Hematopoietic multipotent progenitor cell (in vitro differentiated cells): ENCODE results near the gene CD68. TPM values are rescaled to one million over a fixed set of nuclear protein-coding genes. Genes with fewer than 3 reads are reported as not detected.

Experiments used
- DNase-seq, 3 donors: peaks; one replicate each; pipeline ENCODE4 v3.0.0-alpha.2; 2011 to 2015; ENCODE audit warnings: low read depth in 2 of 3, low spot score in 2 of 3
- total RNA-seq: library from RNA; depleted of rRNA; stranded (reverse); fragments of >200 nt; gene quantifications from one replicate; pipeline ENCODE4 v1.2.3, GENCODE V29; 2012

The CD68 gene, protein sequence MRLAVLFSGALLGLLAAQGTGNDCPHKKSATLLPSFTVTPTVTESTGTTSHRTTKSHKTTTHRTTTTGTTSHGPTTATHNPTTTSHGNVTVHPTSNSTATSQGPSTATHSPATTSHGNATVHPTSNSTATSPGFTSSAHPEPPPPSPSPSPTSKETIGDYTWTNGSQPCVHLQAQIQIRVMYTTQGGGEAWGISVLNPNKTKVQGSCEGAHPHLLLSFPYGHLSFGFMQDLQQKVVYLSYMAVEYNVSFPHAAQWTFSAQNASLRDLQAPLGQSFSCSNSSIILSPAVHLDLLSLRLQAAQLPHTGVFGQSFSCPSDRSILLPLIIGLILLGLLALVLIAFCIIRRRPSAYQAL
- 16.4 TPM for total RNA-seq

DNA sequence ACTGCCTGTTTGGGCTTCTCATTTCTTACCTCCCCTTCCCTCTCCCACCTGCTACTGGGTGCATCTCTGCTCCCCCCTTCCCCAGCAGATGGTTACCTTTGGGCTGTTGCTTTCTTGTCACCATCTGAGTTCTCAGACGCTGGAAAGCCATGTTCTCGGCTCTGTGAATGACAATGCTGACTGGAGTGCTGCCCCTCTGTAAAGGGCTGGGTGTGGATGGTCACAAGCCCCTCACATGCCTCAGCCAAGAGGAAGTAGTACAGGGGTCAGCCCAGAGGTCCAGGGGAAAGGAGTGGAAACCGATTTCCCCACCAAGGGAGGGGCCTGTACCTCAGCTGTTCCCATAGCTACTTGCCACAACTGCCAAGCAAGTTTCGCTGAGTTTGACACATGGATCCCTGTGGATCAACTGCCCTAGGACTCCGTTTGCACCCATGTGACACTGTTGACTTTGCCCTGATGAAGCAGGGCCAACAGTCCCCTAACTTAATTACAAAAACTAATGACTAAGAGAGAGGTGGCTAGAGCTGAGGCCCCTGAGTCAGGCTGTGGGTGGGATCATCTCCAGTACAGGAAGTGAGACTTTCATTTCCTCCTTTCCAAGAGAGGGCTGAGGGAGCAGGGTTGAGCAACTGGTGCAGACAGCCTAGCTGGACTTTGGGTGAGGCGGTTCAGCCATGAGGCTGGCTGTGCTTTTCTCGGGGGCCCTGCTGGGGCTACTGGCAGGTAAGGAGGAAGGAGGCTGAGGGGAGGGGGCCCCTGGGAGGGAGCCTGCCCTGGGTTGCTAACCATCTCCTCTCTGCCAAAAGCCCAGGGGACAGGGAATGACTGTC is at the start of gene CD68:
Gene CD68, plus strand, starts transcription at position 638 of the 833 bp plus-strand sequence. Its CDS starts 40 bp downstream, at position 678.
- peak in 2 of 3 donors; percentile 80 to 82 for DNase-seq

DNA sequence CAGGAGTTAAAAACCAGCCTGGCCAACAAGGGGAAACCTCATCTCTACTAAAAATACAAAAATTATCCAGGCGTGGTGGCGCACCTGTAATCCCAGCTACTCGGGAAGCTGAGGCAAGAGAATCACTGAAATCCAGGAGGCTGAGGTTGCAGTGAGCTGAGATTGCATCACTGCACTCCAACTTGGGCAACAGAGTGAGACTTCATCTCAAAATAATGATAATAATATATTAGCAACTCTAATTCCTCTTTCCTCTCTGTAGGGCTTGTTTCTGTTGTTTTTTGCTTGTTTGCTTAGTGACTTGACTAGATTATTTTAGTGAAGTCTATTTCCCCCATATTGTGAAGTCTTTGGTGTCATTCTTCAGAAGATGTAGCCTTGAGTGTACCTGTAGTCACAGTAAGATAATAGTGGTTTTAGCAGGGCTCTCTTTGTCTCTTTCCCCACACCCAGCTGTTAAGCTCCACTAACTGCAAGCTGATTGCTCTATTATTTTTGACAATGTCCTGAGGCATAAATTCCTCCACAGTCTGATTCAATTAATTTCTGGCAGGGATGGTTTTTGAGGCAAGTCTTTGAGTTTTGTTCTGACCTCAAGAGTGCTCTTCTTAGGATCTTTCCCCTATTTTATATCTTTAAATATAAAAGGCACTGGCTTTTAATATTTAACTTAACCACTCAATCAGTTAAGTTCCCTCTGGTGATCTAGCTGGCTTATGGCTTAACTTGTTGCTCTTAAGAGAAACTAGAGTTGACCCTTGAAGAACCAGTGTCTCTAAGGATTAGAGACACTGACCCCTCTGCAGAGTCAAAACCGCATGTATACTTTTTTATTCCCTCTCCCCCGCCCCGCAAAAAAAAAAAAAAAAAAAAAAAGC is 49.2 kb upstream of the CD68 start:
- DNase-seq: no peak

DNA sequence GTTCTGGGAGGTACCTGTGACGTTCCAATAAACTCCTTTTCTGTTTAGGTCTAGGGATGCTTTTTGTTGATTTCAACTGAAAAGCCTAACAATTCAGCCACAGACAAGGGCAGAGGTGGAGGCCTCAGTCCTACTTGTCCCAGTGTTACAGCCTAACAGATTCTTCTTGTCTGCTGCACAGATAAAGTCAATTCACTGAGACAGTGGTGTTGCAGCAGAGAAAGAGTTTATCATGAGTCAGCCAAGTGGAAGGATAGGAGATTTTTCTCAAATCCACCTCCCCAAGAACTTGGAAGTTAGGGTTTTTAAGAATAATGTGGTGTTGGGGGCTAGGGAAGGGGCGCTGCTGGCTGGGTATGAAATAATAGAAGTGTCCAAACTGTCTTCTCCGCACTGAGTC is 41.4 kb upstream of the CD68 start:
- no peak for DNase-seq

DNA sequence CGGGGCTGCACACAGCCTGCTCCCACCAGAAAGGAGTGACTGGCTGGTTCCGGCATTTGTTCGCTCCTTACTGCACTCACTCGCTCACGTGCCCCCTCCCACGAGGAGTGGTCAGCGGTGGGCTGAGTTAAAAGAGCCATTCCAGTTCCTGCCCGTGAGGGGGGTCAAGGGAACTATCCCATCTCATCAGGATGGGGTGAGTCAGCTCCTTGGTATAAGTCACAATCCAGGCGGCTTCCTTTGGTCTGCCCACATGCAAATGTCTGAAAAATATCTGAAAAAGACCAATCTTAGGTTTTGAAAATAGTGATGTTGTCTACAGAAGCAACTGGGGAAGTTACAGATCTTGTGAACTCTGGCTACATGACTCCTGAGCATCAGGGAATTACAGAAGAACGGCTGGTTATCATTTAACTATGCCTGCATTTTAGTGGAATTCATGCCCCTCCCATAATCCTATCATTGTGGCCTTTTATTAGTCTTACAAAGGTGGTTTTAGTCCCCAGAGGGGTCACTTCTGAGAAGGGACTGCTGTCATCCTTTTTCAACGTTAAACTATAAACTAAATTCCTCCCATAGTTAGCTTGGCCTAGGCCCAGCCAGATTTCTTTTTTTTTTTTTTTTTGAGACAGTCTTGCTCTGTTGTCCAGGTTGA is 40.4 kb upstream of the CD68 start:
- DNase-seq: no peak

DNA sequence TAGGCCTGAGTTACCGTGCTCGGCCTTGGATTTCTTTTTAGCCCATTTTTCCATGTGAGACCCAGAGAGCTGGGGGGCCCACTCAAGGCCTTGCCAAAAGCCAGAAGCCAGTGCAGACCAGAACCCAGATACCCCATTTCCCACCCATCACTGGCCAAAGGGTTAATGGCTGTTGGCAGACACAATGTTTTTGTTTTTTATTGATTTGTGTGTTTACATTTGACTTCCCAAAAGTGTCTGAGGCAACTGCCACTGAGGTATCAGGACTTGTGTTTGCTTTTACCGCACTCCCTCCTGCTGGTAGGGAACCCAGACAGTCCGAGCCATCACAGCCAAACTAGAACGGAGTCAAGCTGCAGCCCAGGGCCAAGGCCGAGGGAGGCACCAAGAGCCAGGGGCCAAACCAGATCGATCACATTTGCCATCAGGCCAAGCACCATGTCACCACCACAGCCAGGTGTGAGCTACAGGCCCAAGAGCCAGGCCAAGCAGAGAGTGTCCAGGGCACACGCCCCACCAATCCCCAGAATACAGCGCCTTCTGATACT is 38.3 kb upstream of the CD68 start:
- no peak for DNase-seq

DNA sequence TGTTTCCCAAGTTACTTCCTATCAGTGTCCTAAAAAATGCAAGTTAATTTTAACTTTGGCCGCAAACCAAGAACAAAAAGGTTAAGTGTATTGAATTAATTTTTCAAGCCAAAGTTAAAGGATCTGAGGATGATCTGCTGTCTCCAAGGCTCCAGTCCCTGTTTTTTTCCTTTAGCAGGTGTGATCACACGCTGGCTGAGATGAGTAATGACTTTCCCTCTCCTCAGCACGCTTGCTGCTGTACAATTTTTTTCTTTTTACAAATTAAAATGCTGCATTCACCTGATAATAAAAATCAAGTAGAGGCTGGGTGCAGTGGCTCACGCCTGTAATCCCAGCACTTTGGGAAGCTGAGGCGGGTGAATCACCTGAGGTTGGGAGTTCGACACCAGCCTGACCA is 34.5 kb upstream of the CD68 start:
- no peak for DNase-seq

DNA sequence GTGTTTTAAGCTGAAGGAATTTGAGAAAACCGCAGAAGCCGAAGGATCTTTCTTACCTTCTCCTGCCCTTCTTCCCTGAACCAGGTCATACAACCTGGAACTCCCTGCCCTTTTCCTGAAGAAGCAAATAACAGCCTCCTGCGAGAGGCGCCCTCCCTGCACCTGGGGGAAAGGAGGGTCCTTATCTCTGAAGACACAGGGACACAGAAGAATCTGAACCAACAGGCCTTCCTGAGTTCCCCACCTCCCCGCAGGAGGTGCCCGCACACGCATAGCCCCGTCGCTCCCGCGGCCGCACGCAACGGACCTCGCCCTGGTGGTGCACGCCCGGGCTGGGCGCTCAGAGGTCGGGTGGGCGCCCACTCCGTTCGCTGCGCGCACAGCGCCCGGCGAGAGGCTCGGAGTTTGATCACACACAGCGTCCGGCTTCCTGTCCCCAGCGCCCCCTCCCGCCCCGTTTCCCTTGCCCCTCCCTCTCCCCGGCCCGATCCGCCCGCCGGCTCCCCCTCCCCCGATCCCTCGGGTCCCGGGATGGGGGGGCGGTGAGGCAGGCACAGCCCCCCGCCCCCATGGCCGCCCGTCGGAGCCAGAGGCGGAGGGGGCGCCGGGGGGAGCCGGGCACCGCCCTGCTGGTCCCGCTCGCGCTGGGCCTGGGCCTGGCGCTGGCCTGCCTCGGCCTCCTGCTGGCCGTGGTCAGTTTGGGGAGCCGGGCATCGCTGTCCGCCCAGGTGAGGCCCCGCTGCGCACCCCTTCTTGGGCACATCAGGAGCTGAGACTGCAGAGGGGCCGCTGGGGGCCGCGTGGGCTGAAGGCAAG is 30.6 kb upstream of the CD68 start, which contains the start of gene TNFSF12:
Gene TNFSF12, plus strand, starts transcription at position 474 of the 816 bp plus-strand sequence. Its CDS starts 96 bp downstream, at position 570.
- peak in 2 of 3 donors; percentile 49 to 66 for DNase-seq

DNA sequence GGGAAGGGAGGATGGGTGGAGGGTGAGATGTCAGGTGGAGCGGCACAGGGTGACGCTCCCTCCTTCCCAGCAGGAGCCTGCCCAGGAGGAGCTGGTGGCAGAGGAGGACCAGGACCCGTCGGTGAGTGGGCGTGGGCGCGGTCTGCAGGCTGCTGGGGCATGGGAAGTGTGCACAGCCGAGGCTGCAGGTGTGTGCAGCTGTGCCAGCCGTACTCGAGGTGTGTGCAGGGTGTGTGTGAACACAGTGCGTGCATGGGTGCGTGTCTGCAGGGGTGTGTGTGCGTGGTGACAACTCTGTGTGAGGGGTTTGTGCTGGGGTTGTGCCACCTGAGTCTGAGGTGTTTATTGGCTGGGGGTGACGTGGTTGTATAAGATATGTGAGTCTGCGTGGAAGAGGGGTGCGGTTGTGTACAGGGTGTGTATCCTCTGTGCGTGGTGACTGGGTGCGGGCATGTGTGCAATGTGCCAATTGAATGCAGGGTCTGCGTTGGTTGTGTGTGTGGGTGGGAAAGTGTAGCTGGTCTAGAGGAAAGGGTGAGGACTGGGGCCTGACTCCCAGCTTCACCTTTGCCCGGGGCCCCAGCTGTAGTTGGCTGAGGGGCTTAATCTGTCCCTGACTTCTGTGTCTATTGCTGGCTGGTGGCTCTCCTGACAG is 29.9 kb upstream of the CD68 start:
- DNase-seq: no peak

DNA sequence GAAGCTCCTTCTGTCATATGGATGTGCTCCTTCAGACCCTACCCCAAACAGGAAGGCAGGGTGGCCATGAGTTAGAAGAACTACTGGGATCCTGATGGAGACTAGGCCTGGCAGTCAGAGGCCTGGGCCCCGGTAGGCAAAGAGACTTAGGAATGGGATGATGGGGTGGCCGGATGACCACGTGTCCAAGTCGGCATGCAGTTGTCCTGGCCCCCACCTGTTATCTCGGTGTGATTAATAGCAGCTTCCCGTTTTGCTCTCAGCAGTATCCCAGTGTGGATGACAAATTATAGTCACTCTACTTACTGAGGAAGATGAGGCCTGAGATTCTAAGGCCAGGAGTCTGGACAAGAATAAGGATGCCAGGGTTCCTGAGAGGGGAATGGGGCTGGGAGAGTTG is 29.1 kb upstream of the CD68 start:
- no peak for DNase-seq

DNA sequence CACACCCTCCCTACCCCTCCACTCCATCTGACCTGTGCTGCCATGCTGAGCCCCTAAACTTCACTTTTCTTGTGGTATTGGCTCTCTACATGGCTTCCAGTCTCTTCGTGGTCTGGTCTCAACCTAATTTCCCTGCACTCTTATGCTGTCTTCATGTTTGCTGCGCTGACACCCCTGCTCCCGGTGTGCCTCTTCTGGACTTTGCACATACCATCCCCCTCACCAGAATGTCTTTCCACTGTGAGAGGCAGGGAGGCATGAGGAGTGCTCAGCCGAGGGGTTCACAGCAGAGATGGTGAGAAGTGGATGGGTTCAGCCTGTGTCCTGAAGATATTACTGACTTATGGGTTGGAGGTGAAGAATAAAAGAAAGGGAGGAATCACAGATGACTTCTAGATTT is 28.0 kb upstream of the CD68 start:
- no peak for DNase-seq

DNA sequence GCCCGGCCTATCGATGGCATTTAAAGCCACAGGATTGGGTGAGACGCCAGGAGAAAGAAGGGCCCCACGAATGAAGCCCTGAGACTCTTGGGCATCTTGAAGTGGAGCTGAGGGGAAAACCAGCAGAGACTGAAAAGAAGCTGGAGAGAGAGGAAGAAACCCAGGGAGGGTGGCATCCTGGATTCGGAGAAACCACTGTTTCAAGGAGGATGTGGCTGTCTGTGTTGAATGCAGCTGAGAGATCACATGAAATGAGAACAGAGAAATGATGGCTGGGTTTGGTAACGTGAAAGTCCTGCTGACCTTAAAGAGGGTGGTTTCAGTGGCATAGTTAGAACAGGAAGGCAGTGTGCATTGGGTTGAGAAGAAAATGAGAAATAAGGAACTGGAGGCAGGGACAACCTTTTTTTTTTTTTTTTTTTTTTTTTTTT is 26.8 kb upstream of the CD68 start:
- DNase-seq: peak in 2 of 3 donors; percentile 74 to 85

DNA sequence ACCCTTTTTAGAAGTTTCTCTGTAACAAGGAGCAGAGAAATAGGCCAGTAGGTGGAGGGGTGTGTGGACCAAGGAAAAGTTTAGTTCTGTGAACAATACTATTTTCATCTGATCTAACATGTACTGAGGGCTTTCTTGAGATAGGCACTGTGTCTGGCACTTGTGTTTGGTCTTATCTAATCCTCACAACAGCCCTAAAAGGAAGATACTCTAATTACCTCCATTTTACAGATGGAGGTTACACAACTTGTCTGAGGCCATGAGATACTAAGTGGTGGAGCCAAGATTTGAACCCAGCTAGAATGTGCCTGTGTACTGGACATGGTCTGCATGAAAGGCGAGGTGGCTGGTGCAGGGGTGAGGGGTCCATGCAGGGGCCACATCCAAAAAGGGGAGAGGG is 26.1 kb upstream of the CD68 start:
- no peak for DNase-seq

DNA sequence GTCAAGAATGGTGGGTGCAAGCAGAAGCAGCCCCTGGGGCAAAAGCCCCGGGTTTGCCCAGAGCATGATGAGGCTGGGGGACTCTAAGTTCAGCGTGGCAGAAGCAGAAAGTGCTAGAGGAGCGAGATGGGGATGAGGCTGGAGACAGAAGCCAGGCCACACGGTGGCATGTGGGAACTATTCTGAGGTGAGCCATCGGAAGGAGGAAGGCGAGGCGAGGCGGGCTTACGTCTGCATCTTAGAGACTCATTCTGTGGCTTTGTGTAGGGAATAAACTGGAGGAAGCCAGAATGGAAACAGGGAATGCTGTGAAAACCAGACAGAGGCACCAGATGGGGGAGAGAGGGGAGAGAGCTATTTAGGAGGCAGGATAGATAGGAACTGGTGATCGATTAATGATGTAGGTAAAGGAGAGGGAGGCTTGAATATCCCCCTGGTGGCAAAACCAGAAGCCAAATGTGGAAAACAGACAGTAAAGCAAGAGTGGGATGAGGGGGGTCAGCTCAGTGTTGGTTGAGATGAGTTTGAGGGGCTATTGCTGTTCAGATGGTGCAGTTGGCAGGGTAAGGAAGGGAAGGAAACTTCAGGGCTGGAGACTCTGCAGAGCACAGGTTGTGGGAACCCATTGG is 24.0 kb upstream of the CD68 start:
- no peak for DNase-seq

DNA sequence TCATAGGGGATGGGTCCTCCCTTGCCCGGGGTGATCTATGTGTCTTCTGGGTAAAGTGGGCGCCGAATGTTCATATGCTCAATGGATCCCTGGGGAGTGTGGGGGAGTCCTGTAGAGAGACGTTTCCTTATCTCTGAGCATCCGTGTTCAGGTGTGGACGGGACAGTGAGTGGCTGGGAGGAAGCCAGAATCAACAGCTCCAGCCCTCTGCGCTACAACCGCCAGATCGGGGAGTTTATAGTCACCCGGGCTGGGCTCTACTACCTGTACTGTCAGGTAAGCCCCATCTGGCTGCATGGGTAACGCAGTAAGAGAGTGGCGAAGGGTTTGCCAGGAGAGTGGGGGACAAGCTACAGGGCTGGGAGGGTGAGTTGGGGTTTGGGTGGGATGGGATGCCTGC is 22.8 kb upstream of the CD68 start:
- DNase-seq: no peak

DNA sequence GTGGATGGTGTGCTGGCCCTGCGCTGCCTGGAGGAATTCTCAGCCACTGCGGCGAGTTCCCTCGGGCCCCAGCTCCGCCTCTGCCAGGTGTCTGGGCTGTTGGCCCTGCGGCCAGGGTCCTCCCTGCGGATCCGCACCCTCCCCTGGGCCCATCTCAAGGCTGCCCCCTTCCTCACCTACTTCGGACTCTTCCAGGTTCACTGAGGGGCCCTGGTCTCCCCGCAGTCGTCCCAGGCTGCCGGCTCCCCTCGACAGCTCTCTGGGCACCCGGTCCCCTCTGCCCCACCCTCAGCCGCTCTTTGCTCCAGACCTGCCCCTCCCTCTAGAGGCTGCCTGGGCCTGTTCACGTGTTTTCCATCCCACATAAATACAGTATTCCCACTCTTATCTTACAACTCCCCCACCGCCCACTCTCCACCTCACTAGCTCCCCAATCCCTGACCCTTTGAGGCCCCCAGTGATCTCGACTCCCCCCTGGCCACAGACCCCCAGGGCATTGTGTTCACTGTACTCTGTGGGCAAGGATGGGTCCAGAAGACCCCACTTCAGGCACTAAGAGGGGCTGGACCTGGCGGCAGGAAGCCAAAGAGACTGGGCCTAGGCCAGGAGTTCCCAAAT is 22.2 kb upstream of the CD68 start:
- no peak for DNase-seq

DNA sequence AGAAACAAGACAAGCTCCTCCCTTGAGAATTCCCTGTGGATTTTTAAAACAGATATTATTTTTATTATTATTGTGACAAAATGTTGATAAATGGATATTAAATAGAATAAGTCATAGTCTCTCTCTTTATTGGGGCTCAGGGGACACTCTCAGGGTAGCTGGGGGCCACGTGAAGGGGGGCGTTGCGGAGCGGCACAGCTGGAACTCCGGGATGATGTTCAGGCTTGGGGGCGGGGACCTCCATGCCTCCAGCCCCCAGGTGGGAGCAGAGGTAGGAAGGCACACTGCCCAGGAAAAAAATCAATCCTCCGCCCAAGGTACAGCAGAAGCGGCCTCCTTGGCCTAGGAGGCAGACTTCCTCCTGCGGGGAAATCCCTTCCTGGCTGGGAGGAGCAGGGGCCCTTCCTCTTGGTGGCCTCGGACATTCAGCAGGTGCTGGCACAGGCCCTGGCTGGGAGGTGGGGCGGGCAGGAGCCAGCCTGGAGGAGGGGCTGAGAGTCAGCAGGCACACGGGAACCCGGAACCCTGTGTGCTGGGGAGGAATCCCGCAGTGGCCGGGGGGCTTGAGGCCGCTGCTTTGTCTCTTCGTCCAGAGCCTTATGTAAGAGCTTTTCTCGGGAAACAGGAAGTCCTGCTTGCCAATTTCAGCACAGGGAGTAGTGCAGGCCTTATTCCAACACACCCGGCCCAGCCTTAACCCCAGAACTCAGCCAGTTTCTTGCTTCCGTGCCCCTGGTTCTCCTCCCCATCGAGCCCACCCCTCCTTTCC is 21.5 kb upstream of the CD68 start:
- DNase-seq: peak in 2 of 3 donors; percentile 69 to 81
